Measurements from ENCODE around the gene SPACA4. TPM values are rescaled to one million over a fixed set of nuclear protein-coding genes. Genes with fewer than 3 reads are reported as not detected.

Gene SPACA4
- polyA plus RNA-seq, 1 experiment, result not detected

DNA sequence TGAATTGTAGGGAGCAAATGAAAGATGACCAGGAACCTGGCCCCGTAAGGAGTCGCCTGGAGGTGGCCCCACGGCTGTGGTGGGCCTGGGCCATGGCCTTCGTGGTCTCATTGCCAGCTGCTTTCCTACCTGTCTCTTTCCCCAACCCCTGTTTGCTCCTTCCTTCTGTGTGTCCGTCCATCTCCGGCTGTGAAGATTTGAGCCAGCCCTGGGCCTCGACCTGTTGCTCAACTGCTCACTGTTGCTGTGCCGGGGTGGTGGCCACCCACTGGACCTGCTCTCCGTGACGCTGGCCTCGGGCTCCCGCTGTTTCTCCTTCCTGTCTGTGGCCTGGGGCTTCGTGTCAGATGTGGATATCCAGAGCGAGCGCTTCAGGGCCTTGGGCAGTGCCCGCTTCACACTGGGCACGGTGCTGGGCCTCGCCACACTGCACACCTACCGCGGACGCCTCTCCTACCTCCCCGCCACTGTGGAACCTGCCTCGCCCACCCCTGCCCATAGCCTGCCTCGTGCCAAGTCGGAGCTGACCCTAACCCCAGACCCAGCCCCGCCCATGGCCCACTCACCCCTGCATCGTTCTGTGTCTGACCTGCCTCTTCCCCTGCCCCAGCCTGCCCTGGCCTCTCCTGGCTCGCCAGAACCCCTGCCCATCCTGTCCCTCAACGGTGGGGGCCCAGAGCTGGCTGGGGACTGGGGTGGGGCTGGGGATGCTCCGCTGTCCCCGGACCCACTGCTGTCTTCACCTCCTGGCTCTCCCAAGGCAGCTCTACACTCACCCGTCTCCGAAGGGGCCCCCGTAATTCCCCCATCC lies 22.1 kb downstream of the SPACA4 start:
- peaks cover 5% of the 10 kb centered on the region; the same call in 1 of the 2 replicates for H3K9me3 ChIP-seq (ENCODE audit: control insufficient read depth, insufficient read depth, low read length)
- H3K27ac ChIP-seq (ENCODE audit: low read depth, low read length), result no peak overlapping the region
- TF ChIP-seq, protein P1, sequence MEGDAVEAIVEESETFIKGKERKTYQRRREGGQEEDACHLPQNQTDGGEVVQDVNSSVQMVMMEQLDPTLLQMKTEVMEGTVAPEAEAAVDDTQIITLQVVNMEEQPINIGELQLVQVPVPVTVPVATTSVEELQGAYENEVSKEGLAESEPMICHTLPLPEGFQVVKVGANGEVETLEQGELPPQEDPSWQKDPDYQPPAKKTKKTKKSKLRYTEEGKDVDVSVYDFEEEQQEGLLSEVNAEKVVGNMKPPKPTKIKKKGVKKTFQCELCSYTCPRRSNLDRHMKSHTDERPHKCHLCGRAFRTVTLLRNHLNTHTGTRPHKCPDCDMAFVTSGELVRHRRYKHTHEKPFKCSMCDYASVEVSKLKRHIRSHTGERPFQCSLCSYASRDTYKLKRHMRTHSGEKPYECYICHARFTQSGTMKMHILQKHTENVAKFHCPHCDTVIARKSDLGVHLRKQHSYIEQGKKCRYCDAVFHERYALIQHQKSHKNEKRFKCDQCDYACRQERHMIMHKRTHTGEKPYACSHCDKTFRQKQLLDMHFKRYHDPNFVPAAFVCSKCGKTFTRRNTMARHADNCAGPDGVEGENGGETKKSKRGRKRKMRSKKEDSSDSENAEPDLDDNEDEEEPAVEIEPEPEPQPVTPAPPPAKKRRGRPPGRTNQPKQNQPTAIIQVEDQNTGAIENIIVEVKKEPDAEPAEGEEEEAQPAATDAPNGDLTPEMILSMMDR (IDR thresholded peaks at IDR 0.05; ENCODE audit: low read depth, low read length), result no peak
- no peak for DNase-seq (ENCODE audit: low read depth, low spot score)
- no peaks in the 10 kb centered on the region for H3K27me3 ChIP-seq (ENCODE audit: control insufficient read depth, insufficient read depth, low read length)
- CTCF ChIA-PET, result no interaction called here
- no peak overlapping the region for H3K4me3 ChIP-seq (ENCODE audit: low read depth, low read length)
- POLR2A ChIA-PET, result interaction anchor here (1.1 to 2.2 kb wide), 2 partner anchors 9 kb away, joined by 5 to 14 read pairs; partner anchors contain the start of genes RPL18 and SPHK2

- POLR2A ChIA-PET, result interaction anchor here (0.9 to 2.2 kb wide), 2 partner anchors 10 to 12 kb away, joined by 3 to 14 read pairs; partner anchors contain the start of genes RPL18 and SPHK2
- TF ChIP-seq, protein P1 (IDR thresholded peaks at IDR 0.05; ENCODE audit: low read depth, low read length), result no peak
- CTCF ChIA-PET, result no interaction called here
- no peak overlapping the region for H3K27ac ChIP-seq (ENCODE audit: low read depth, low read length)
- no peak overlapping the region for H3K4me3 ChIP-seq (ENCODE audit: low read depth, low read length)
- no peak for DNase-seq (ENCODE audit: low read depth, low spot score)
- no peaks in the 10 kb centered on the region for H3K27me3 ChIP-seq (ENCODE audit: control insufficient read depth, insufficient read depth, low read length)
- H3K9me3 ChIP-seq (ENCODE audit: control insufficient read depth, insufficient read depth, low read length), result peaks cover 5% of the 10 kb centered on the region; the same call in 1 of the 2 replicates
Observed at GRCh38 chr19:48629297-48629598, 22.7 kb downstream of the SPACA4 start.

GRCh38 chr19:48629599-48630295 lies 23.2 kb downstream of the SPACA4 start:
- no peak overlapping the region for H3K4me3 ChIP-seq (ENCODE audit: low read depth, low read length)
- no peak for DNase-seq (ENCODE audit: low read depth, low spot score)
- TF ChIP-seq, protein P1 (IDR thresholded peaks at IDR 0.05; ENCODE audit: low read depth, low read length), result no peak
- H3K27ac ChIP-seq (ENCODE audit: low read depth, low read length), result no peak overlapping the region
- peaks cover 5% of the 10 kb centered on the region; the same call in 1 of the 2 replicates for H3K9me3 ChIP-seq (ENCODE audit: control insufficient read depth, insufficient read depth, low read length)
- ChIA-PET CTCF (interaction anchor here (1.0 kb wide), 1 partner anchor 12 kb away, joined by 3 read pairs; no protein-coding TSS in a partner anchor), POLR2A (interaction anchor here (0.9 to 2.2 kb wide), 3 partner anchors 11 to 16 kb away, joined by 3 to 14 read pairs (median 6); partner anchors contain the start of genes CA11, RPL18 and SPHK2)
- no peaks in the 10 kb centered on the region for H3K27me3 ChIP-seq (ENCODE audit: control insufficient read depth, insufficient read depth, low read length)

DNA sequence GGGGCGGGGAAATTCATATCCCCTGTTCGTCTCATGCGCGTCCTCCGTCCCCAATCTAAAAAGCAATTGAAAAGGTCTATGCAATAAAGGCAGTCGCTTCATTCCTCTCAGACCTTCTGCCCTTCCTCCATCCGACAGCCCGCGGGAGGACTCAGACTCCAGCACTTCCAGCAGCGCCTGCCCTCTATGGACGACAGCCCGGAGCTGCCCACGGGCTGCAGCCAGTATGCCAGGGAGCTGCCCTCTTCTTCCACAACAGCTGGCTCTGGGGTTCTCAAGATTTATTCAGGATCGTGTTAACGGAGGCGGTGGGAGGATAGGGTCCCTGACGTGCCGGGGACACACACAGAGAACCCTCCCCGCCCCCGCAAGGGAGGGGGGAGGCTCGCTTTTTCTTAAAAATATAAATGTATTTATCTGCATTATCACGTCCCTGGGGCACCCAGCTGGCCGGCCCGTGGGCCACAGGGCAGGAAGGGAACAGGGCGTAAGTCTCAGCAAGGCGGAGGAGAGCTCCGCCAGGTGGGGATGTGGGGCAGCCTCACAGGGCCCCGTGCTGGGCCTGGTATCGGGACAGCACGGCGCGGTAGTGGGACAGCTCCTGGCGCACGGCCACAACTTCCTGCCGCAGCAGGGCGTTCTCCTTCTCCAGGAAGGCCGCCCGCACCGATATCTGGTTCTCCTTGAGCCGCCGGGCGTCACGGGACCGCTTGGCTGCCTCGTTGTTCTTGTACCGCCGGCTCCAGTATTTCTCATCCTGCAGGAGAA lies 23.9 kb downstream of the SPACA4 start:
- Histone ChIP-seq H3K9me3 (ENCODE audit: control insufficient read depth, insufficient read depth, low read length) (peaks cover 5% of the 10 kb centered on the region; the same call in 1 of the 2 replicates), H3K27ac (ENCODE audit: low read depth, low read length) (peak overlapping the region; percentile 57), H3K27me3 (ENCODE audit: control insufficient read depth, insufficient read depth, low read length) (no peaks in the 10 kb centered on the region), H3K4me3 (ENCODE audit: low read depth, low read length) (no peak overlapping the region)
- POLR2A ChIA-PET, result interaction anchor here (1.3 to 2.2 kb wide), 2 partner anchors 11 to 15 kb away, joined by 6 to 14 read pairs; partner anchors contain the start of genes CA11, RPL18 and SPHK2
- TF ChIP-seq, protein P1 (IDR thresholded peaks at IDR 0.05; ENCODE audit: low read depth, low read length), result peak; percentile 34
- no peak for DNase-seq (ENCODE audit: low read depth, low spot score)
- CTCF ChIA-PET, result interaction anchor here (0.8 to 1.0 kb wide), 2 partner anchors 12 to 13 kb away, joined by 3 to 5 read pairs; partner anchors contain the start of gene RPL18
